Measurements from ENCODE around the gene ZC3H6. TPM values are rescaled to one million over a fixed set of nuclear protein-coding genes. Genes with fewer than 3 reads are reported as not detected.

The ZC3H6 gene
- total and polyA plus RNA-seq, 2 of the 13 experiments (the other 11 are each of a cell fraction or from before 2014, with no cell fraction given), result 0.71 to 0.93 TPM

DNA sequence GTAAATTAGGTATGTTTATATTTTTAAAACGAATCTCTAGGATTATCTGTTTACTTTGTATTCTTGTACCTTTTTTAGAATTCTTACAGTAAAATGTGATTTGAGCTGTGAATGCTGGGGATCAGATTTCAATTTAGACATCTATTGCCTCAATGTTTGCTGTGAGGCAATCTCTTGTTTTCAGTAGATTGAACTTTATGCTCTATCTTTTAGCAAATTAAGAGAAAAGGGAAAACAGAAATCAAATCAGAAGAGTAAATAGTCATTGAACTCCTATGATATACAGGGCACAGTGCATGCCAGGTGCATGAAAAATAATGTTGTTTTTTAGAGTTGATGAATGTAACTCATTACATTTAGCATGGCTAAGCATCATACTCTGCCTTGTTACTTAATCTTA is 39.5 kb downstream of the ZC3H6 start (continued):
- peak; percentile 71 to 98 for TF ChIP-seq EP300 (IDR thresholded peaks at IDR 0.05; ENCODE audit: low read depth in 2 of 2, low read length in 2 of 2)
- peak; percentile 60; the same call in 1 of the 2 replicates for TF ChIP-seq EP300 (CRISPR knock-in tag; IDR thresholded peaks at IDR 0.05; ENCODE audit: borderline replicate concordance)
- no peak for TF ChIP-seq ZNF546 (CRISPR knock-in tag; conservative IDR thresholded peaks at IDR 0.05)
- TF ChIP-seq, protein P1, sequence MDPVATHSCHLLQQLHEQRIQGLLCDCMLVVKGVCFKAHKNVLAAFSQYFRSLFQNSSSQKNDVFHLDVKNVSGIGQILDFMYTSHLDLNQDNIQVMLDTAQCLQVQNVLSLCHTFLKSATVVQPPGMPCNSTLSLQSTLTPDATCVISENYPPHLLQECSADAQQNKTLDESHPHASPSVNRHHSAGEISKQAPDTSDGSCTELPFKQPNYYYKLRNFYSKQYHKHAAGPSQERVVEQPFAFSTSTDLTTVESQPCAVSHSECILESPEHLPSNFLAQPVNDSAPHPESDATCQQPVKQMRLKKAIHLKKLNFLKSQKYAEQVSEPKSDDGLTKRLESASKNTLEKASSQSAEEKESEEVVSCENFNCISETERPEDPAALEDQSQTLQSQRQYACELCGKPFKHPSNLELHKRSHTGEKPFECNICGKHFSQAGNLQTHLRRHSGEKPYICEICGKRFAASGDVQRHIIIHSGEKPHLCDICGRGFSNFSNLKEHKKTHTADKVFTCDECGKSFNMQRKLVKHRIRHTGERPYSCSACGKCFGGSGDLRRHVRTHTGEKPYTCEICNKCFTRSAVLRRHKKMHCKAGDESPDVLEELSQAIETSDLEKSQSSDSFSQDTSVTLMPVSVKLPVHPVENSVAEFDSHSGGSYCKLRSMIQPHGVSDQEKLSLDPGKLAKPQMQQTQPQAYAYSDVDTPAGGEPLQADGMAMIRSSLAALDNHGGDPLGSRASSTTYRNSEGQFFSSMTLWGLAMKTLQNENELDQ (CRISPR knock-in tag; IDR thresholded peaks at IDR 0.05; ENCODE audit: borderline replicate concordance), result no peak
- TF ChIP-seq ONECUT2 (CRISPR knock-in tag; IDR thresholded peaks at IDR 0.05), result 0 out of 2 replicates have a peak, but pooled peaks have one; percentile 55
- no peak for TF ChIP-seq ZNF251 (CRISPR knock-in tag; IDR thresholded peaks at IDR 0.05)
- TF ChIP-seq KDM6A (CRISPR knock-in tag; IDR thresholded peaks at IDR 0.05; ENCODE audit: low read depth), result peak; percentile 88
- TF ChIP-seq ZNF383 (CRISPR knock-in tag; IDR thresholded peaks at IDR 0.05; ENCODE audit: borderline replicate concordance), result no peak
- TF ChIP-seq, protein P2, sequence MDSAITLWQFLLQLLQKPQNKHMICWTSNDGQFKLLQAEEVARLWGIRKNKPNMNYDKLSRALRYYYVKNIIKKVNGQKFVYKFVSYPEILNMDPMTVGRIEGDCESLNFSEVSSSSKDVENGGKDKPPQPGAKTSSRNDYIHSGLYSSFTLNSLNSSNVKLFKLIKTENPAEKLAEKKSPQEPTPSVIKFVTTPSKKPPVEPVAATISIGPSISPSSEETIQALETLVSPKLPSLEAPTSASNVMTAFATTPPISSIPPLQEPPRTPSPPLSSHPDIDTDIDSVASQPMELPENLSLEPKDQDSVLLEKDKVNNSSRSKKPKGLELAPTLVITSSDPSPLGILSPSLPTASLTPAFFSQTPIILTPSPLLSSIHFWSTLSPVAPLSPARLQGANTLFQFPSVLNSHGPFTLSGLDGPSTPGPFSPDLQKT (CRISPR knock-in tag; IDR thresholded peaks at IDR 0.05; ENCODE audit: borderline replicate concordance), result no peak
- TF ChIP-seq, protein P3, sequence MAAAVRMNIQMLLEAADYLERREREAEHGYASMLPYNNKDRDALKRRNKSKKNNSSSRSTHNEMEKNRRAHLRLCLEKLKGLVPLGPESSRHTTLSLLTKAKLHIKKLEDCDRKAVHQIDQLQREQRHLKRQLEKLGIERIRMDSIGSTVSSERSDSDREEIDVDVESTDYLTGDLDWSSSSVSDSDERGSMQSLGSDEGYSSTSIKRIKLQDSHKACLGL (CRISPR knock-in tag; IDR thresholded peaks at IDR 0.05), result no peak
- TF ChIP-seq, protein P4, sequence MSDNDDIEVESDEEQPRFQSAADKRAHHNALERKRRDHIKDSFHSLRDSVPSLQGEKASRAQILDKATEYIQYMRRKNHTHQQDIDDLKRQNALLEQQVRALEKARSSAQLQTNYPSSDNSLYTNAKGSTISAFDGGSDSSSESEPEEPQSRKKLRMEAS (IDR thresholded peaks at IDR 0.05), result 0 out of 2 replicates have a peak, but pooled peaks have one; percentile 23
- TF ChIP-seq DR1 (CRISPR knock-in tag; IDR thresholded peaks at IDR 0.05), result no peak
- TF ChIP-seq, protein P5, sequence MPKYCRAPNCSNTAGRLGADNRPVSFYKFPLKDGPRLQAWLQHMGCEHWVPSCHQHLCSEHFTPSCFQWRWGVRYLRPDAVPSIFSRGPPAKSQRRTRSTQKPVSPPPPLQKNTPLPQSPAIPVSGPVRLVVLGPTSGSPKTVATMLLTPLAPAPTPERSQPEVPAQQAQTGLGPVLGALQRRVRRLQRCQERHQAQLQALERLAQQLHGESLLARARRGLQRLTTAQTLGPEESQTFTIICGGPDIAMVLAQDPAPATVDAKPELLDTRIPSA (CRISPR knock-in tag; IDR thresholded peaks at IDR 0.05; ENCODE audit: borderline replicate concordance), result no peak
- TF ChIP-seq, protein P6, sequence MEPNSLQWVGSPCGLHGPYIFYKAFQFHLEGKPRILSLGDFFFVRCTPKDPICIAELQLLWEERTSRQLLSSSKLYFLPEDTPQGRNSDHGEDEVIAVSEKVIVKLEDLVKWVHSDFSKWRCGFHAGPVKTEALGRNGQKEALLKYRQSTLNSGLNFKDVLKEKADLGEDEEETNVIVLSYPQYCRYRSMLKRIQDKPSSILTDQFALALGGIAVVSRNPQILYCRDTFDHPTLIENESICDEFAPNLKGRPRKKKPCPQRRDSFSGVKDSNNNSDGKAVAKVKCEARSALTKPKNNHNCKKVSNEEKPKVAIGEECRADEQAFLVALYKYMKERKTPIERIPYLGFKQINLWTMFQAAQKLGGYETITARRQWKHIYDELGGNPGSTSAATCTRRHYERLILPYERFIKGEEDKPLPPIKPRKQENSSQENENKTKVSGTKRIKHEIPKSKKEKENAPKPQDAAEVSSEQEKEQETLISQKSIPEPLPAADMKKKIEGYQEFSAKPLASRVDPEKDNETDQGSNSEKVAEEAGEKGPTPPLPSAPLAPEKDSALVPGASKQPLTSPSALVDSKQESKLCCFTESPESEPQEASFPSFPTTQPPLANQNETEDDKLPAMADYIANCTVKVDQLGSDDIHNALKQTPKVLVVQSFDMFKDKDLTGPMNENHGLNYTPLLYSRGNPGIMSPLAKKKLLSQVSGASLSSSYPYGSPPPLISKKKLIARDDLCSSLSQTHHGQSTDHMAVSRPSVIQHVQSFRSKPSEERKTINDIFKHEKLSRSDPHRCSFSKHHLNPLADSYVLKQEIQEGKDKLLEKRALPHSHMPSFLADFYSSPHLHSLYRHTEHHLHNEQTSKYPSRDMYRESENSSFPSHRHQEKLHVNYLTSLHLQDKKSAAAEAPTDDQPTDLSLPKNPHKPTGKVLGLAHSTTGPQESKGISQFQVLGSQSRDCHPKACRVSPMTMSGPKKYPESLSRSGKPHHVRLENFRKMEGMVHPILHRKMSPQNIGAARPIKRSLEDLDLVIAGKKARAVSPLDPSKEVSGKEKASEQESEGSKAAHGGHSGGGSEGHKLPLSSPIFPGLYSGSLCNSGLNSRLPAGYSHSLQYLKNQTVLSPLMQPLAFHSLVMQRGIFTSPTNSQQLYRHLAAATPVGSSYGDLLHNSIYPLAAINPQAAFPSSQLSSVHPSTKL (CRISPR knock-in tag; IDR thresholded peaks at IDR 0.05), result peak; percentile 98
- TF ChIP-seq MAFK (conservative IDR thresholded peaks at IDR 0.05 in 1 of 2, IDR thresholded peaks at IDR 0.05 in 1 of 2; ENCODE audit: low read length in 2 of 2), result no peak
- TF ChIP-seq ZSCAN30 (CRISPR knock-in tag; IDR thresholded peaks at IDR 0.05), result no peak
- TF ChIP-seq, protein P7, sequence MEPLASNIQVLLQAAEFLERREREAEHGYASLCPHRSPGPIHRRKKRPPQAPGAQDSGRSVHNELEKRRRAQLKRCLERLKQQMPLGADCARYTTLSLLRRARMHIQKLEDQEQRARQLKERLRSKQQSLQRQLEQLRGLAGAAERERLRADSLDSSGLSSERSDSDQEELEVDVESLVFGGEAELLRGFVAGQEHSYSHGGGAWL (CRISPR knock-in tag; IDR thresholded peaks at IDR 0.05), result no peak
- peak; percentile 87 for TF ChIP-seq NR2F6 (IDR thresholded peaks at IDR 0.05)
- TF ChIP-seq NR2F6 (CRISPR knock-in tag; IDR thresholded peaks at IDR 0.05), result peak; percentile 79
- no peak for TF ChIP-seq ZNF788 (CRISPR knock-in tag; IDR thresholded peaks at IDR 0.05; ENCODE audit: borderline replicate concordance)
- no peak for TF ChIP-seq SP140L (CRISPR knock-in tag; IDR thresholded peaks at IDR 0.05; ENCODE audit: borderline replicate concordance)
- TF ChIP-seq ZNF263 (CRISPR knock-in tag; IDR thresholded peaks at IDR 0.05), result no peak
- TF ChIP-seq ZBTB21 (CRISPR knock-in tag; IDR thresholded peaks at IDR 0.05), result no peak
